Chondrocyte (in vitro differentiated cells): ENCODE measurements around the gene KLF16. TPM values are rescaled to one million over a fixed set of nuclear protein-coding genes. Genes with fewer than 3 reads are reported as not detected.

Source experiments
- DNase-seq: peaks from one replicate; pipeline ENCODE4 v3.0.0; 2021; ENCODE audit warnings: mixed read lengths, low spot score
- H3K27ac Mint-ChIP-seq: one replicate; pipeline ENCODE4 v1.8.0; 2021; ENCODE audit warnings: mild to moderate bottlenecking, moderate library complexity, mixed read lengths; ENCODE audit not compliant: unreplicated experiment
- H3K27me3 Mint-ChIP-seq: 2 replicates; pipeline ENCODE4 v1.8.0; 2021; ENCODE audit warnings: low read depth, mixed read lengths
- H3K36me3 Mint-ChIP-seq: 2 replicates; pipeline ENCODE4 v1.8.0; 2021; ENCODE audit warnings: low read depth, mixed read lengths
- H3K4me1 Mint-ChIP-seq: 2 replicates; pipeline ENCODE4 v1.8.0; 2021; ENCODE audit warnings: low read depth, mild to moderate bottlenecking, mixed read lengths
- H3K4me3 Mint-ChIP-seq: one replicate; pipeline ENCODE4 v1.8.0; 2021; ENCODE audit warnings: mild to moderate bottlenecking, moderate library complexity, mixed read lengths; ENCODE audit not compliant: unreplicated experiment
- H3K9me3 Mint-ChIP-seq: 2 replicates; pipeline ENCODE4 v1.8.0; 2021; ENCODE audit warnings: low read depth, mixed read lengths
- CTCF ChIP-seq: fragments of 200-600 bp; sonication (generic); IDR thresholded peaks from 2 replicates; pipeline ENCODE4 v1.5.0; 2021; ENCODE audit warnings: antibody characterized with exemption, mild to moderate bottlenecking, moderate library complexity
- total RNA-seq: library from RNA; stranded (reverse); gene quantifications from 3 replicates; pipeline ENCODE4 v1.2.1, GENCODE V29; 2021

KLF16 gene
- total RNA-seq, 1 donor from 2014 or later, result 38.9 TPM

GRCh38 chr19:1832046-1832663 is 31.2 kb downstream of the KLF16 start:
- Mint-ChIP-seq H3K27me3 (no peaks in the 10 kb centered on the region), H3K9me3 (no peaks in the 10 kb centered on the region), H3K36me3 (peaks cover 2% of the 10 kb centered on the region), H3K4me3 (no peak overlapping the region), H3K4me1 (peaks cover 4% of the 10 kb centered on the region), H3K27ac (no peak overlapping the region)
- no peak for TF ChIP-seq CTCF
- DNase-seq, result no peak

DNA sequence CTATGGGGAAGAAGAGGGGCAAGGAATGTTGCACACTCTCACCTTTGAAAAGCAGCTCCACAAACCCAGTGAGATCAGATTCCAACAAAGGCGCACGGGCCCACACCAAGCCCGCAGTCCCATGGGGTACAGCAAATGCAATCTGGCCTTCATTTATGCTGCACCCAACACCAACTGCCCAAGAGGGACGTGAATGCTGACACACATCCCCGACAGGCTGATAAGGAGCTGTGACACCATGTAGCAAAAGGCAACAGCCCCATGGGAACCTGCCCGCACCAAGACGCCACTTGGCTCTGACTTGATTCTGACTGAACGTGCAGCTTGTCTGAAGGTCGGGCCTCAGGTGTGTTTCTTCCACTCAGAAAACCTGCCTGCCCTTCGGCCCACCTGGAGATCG is 32.4 kb downstream of the KLF16 start:
- H3K9me3 Mint-ChIP-seq, result no peaks in the 10 kb centered on the region
- H3K27me3 Mint-ChIP-seq, result no peaks in the 10 kb centered on the region
- peaks cover 3% of the 10 kb centered on the region for H3K36me3 Mint-ChIP-seq
- TF ChIP-seq CTCF, result no peak
- no peak overlapping the region for H3K4me3 Mint-ChIP-seq
- H3K27ac Mint-ChIP-seq, result no peak overlapping the region
- peaks cover 4% of the 10 kb centered on the region for H3K4me1 Mint-ChIP-seq
- DNase-seq, result no peak

DNA sequence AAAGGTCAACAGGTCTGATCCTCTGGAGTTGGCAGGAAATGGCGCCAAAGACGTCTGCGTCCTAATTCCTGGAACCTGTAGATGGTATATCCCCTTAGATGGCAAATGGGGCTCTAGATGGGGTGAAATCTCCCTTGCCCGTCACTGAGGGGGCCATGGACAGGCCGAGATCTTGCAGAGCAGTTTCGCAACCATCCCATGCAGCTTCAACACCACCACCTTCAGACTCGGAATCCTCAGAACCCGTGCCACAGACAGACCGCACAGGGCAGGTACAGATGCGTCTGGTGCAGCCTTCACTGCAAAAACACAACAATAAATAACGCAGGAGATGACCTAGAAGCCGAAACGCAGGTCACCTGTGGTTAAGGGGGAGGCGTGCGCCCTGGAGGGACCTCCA is 32.8 kb downstream of the KLF16 start:
- H3K27ac Mint-ChIP-seq, result no peak overlapping the region

DNA sequence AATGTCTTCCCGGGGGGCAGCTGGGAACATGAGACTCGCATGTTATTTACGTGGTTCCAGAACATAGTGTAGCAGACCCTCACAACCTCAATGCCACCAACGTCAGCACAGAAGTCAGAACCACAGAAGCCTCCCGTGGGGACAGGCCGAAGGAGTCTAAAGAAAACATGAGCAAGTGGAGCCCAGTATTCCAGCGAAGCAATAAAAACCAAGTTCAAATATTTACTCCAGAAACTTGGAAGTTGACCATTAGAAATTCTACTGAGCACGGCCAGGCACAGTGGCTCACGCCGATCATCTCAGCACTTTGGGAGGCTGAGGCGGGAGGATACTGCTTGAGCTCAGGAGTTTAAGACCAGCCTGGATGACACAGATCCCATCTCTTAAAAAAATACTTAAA is 33.4 kb downstream of the KLF16 start:
- no peaks in the 10 kb centered on the region for H3K9me3 Mint-ChIP-seq
- no peak overlapping the region for H3K4me3 Mint-ChIP-seq
- H3K27me3 Mint-ChIP-seq, result no peaks in the 10 kb centered on the region
- H3K36me3 Mint-ChIP-seq, result peaks cover 5% of the 10 kb centered on the region
- H3K27ac Mint-ChIP-seq, result no peak overlapping the region
- no peak for DNase-seq
- H3K4me1 Mint-ChIP-seq, result peaks cover 5% of the 10 kb centered on the region
- no peak for TF ChIP-seq CTCF

More for the DNA sequence above, 32.8 kb downstream of the KLF16 start:
- DNase-seq, result no peak
- Mint-ChIP-seq H3K9me3 (no peaks in the 10 kb centered on the region), H3K27me3 (no peaks in the 10 kb centered on the region), H3K4me3 (no peak overlapping the region), H3K36me3 (peaks cover 5% of the 10 kb centered on the region), H3K4me1 (peaks cover 5% of the 10 kb centered on the region)
- no peak for TF ChIP-seq CTCF

DNA sequence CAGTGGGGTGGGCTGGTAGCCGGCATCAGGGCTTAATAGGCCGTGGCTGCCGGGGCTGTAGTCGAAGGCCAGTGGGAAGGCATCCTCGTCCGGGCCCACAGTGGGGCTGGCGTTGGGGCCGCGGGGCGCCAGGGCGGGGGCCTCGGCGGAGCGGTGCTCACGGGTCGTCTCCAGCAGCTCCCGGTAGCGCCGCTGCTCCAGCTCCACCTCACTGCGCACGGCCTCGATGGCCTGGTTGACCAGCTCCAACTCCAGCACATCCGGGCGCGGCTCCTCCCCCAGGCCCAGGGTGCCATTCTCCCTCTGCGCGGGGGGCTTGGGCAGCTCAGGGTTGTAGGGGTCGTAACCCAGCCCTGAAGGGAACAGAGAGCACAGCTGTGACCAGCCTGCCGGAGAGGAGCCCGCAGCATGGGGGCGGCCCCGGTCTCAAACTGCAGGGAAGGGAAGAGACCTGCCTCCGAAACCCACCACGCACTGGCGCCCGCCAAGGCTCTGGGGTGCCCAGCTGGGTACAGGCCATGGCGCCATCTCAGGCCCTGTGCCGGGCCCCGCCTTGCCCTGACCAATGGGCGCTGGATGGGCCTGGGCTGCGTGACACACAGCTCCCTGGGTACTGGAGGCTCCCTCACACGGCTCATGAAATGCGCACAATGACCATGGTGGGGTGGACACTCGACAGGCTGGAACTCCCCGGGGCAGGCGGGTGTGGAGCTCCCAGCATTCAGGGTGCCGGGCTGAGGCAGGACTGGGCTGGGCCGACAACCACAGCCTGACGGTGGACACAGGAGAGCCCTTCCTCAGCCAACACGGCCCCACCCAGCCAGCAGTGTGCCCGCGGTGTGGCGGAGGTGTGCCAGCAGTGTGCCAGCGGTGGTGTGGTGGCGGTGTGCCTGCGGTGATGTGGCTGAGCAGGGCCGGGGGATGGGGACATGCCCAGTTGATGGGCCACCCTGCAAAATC is 34.8 kb downstream of the KLF16 start:
- Mint-ChIP-seq H3K36me3 (peaks cover 5% of the 10 kb centered on the region), H3K9me3 (no peaks in the 10 kb centered on the region), H3K27me3 (no peaks in the 10 kb centered on the region), H3K27ac (no peak overlapping the region), H3K4me1 (peaks cover 5% of the 10 kb centered on the region), H3K4me3 (no peak overlapping the region)
- no peak for TF ChIP-seq CTCF
- no peak for DNase-seq
